GM19099 (cell line): ENCODE data around the gene ZBP1.

Source experiments
- POLR2A ChIP-seq: IDR thresholded peaks from 3 replicates; pipeline ENCODE4 v1.6.1; 2011; ENCODE audit warnings: low read depth; ENCODE audit not compliant: insufficient read length; ENCODE audit errors: extremely low read depth

ZBP1 gene

GRCh38 chr20:57630061-57630460 lies 9.8 kb upstream of the ZBP1 start:
- TF ChIP-seq POLR2A: no peak

- no peak for TF ChIP-seq POLR2A
Observed at GRCh38 chr20:57628047-57628961, 8.1 kb upstream of the ZBP1 start.

GRCh38 chr20:57627339-57627738 lies 7.1 kb upstream of the ZBP1 start:
- TF ChIP-seq POLR2A: no peak

- no peak for TF ChIP-seq POLR2A
Observed at GRCh38 chr20:57625978-57626377, 5.8 kb upstream of the ZBP1 start.

DNA sequence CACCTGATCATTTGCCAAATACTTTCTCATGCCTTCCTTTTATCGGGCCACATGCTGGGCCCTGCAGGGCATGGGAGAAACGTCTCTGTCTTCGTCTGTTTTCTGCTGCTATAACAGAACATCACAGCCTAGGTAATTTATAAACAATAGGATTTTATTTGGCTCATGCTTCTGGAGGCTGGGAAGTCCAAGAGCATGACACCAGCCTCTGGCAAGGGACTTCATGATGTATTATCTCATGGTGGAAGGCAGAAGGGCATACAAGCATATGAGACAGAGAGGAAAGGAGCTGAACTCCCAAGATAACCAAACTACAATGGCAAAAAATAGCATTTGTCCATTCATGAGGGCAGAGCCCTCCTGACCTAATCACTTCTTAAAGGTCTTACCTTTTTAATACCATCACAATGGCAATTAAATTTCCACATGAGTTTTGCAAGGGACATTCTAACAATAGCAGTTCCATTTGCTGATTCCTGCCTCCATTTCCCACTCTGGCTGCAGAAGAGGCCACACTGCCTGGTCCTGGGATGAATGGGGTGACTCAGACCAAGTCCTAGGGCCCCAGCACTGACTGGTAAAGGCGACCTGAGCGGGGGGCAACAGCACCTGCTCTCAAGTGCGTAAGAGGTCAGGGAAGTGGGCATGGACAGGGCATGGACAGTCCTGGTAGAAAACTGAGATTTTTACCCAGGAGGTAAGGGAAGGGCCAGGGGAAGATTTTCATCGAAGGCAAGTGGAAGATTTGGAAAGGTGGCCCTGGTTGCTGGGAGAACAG lies 5.1 kb upstream of the ZBP1 start:
- no peak for TF ChIP-seq POLR2A

DNA sequence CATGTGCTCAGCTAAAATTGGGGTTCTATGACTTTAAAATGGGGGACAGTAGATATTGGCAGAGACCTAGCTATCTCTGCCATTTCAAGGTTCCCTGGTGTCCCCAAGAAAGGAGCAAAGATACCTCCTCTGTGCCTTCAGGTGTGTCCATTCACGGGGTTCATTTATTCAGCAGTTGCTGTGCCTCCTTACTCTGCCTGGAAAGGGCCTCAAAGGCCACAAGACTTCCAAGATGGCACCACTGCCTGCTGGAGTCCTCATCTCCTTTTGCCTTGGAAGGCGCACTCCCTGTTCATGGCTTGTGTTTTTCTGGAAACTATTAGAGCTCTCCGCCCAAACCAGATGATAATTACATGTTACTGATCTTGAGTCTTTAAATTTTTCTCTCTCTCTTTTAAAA lies 3.9 kb upstream of the ZBP1 start:
- no peak for TF ChIP-seq POLR2A

DNA sequence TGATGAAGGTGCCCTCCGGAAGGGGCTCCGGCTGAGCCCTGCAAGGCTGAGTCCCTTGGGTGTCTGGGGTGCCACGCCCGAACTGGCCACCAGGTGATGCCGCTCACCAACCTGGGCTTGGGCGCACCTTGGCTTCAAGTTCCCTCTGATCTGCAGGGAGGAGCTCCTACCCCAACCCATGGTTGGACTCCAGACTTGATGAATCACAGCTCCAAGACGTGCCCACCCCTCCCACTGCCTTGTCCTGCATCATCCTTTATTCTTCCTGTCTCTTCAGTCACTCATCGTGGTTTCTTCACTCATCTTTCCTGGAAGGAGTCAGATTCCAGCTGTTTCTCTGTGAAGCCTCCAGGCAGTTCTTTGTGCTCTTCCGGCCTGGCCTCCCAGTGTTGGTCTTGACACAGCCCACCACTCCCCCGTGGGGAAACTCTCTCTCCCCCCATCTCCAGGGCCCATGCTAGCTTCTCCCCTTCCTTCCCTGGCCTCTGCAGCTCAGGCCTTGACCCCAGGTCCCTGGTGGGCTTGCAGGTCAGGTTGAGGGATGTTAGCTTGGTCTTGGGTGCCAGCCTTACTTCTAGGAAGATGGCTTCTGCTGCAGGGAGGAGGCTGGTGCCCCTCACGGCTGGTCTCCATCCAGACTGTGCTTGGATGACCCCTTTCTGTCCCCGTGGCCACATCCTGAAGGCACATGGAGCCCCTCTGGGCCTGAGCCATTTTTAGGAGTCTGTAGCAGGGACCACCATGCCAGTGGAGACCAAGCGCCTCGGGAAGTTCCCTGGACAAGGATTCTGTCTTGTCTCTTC lies 2.6 kb upstream of the ZBP1 start:
- TF ChIP-seq POLR2A: no peak

- no peak for TF ChIP-seq POLR2A
Observed at GRCh38 chr20:57622201-57622570, 2.0 kb upstream of the ZBP1 start.

- no peak for TF ChIP-seq POLR2A
Observed at GRCh38 chr20:57621421-57622200, 1.4 kb upstream of the ZBP1 start.

- TF ChIP-seq POLR2A: no peak
Observed at GRCh38 chr20:57620999-57621398, 773 bp upstream of the ZBP1 start.

DNA sequence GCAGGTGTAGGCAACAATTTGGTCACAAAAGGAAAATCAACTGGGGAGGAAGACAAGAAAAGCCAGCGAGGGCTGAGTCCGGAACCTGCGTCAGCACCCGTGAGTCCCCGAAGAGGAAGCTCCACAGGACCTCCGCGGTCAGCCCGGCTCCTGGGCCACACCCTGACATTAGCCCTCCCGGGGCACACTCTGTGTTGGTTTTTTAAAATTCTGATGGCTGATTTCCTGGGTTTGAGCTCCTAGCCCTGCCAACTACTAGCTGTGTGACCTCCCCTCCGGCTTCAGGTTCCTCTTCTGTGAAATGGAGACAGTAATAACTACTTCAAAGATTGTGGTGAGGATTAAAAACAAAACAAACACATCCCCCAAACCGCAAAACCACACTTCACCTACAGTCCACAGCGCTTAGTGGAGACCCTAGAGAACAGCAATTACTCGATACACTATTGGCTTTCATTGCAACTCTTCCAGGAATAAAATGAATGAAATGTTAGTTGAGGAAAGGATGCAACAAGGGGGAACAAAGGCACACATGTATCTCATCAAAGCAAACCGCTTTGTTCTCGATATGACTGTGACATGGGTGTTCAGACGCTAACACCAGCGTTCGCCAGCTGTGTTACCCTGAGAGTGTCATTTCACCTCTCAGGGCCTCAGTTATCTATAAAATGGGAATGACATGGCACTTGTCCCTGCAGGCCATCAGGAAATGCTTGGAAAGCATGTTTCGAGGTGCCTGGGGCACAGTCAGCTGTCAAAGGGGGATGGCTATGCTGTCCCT lies 985 bp downstream of the ZBP1 start:
- no peak for TF ChIP-seq POLR2A

DNA sequence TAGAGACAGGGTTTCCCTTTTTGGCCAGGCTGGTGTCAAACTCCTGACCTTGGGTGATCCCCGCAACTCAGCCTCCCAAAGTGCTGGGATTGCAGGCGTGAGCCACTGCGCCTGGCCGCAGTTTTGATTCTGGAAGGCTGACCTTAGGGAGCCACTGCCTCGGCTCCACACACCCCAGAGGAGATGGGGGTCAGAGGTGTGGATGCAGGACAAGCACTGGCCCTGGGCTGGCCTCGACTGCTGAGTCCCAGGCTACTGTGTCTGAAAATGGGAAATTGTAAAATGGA lies 1.5 kb downstream of the ZBP1 start:
- TF ChIP-seq POLR2A: no peak

DNA sequence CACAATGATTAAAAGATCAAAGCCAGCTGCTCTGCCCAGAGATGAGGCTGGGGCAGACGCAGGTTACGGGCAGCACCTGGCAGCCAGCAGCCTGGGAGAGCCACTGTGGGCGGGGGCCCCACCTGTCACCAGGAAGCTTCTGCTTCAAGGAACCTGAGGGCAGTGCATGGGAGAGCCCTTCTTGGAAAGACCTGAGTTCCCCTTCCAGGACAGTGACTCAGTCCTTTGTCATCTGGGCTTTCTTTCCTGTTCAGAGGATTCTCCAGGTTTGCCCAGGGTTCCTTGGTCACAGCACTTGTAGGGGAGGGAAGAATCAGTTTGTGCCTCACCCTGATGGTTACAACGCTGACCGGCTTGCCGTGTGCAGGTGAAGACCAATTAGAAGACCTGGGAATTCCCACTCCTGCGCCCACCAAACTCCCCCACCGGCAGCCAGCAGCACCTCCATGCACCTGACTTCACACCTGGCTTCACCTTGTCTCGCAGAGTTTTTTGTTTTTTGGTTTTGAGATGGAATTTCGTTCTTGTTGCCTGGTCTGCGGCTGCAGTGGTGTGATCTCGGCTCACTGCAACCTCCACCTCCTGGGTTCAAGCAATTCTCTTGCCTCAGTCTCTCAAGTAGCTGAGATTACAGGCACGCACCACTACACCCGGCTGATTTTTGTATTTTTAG lies 2.0 kb downstream of the ZBP1 start:
- TF ChIP-seq POLR2A: no peak

GRCh38 chr20:57617079-57617795 lies 3.0 kb downstream of the ZBP1 start:
- no peak for TF ChIP-seq POLR2A
